ENCODE data around the gene CGREF1.

DNA sequence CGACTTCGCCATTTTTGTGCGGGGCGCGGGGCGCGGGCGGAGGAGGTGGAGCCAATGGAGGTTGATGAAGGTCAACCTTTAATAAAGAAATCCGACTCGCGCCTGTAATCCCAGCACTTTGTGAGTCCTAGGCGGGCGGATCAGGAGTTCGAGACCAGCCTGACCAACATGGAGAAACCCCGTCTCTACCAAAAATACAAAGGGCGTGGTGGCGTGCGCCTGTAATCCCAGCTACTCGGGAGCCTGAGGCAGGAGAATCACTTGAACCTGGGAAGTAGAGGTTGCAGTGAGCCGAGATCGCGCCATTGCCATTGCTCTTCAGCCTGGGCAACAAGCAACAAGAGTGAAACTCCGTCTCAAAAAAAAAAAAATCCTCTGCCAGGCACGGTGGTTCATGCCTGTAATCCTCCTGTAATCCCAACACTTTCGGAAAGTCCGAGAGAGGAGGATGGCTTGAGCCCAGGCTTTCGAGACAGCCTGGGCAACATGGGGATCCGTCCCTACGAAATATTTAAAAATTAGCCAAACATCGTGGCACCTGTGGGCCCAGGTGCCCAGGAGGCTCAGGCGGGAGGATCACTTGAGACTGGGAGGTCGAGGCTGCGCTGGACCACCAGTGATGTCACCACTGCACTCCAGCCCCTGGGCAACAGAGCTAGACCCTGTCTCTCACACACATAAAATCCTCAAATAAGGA, 16.0 kb upstream of the CGREF1 start:
- TF ChIP-seq, protein P1, sequence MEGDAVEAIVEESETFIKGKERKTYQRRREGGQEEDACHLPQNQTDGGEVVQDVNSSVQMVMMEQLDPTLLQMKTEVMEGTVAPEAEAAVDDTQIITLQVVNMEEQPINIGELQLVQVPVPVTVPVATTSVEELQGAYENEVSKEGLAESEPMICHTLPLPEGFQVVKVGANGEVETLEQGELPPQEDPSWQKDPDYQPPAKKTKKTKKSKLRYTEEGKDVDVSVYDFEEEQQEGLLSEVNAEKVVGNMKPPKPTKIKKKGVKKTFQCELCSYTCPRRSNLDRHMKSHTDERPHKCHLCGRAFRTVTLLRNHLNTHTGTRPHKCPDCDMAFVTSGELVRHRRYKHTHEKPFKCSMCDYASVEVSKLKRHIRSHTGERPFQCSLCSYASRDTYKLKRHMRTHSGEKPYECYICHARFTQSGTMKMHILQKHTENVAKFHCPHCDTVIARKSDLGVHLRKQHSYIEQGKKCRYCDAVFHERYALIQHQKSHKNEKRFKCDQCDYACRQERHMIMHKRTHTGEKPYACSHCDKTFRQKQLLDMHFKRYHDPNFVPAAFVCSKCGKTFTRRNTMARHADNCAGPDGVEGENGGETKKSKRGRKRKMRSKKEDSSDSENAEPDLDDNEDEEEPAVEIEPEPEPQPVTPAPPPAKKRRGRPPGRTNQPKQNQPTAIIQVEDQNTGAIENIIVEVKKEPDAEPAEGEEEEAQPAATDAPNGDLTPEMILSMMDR (IDR thresholded peaks at IDR 0.05; ENCODE audit: low read depth, low read length, poor library complexity, severe bottlenecking), result no peak
- no peak for TF ChIP-seq EZH2phosphoT487 (IDR thresholded peaks at IDR 0.05; ENCODE audit: borderline replicate concordance, low read length)
